Panc1 (cell line): ENCODE measurements around the gene ABCA8.

ENCODE experiments used
- TCF7L2 ChIP-seq: IDR thresholded peaks from 2 replicates; pipeline ENCODE4 v1.6.1; 2011; ENCODE audit warnings: mild to moderate bottlenecking, low read depth, low read length, inconsistent platforms
- TF ChIP-seq, protein P1 (sequence below): fragments of 450-650 bp; IDR thresholded peaks from 2 replicates; pipeline ENCODE4 v1.5.1; 2017; ENCODE audit warnings: mild to moderate bottlenecking

DNA sequence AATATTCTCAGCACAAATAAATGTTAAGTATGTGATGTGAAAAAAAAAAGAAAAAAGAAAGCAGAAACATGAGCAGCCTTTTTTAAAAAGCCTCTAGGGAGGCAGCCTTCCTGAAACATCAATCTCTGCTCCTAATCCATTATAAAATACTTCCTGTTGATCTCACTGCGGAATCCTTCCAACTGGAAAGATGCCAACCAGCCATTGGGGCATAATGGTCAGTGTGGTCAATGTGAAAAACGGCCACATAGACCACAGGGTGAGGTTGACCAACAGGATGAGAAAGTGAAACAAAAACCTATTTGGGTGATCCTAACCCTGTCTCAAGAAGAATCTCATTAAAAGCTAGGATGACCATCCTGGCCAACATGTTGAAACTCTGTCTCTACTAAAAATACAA is 26.1 kb upstream of the ABCA8 start:
- no peak for TF ChIP-seq TCF7L2
- TF ChIP-seq, protein P1, sequence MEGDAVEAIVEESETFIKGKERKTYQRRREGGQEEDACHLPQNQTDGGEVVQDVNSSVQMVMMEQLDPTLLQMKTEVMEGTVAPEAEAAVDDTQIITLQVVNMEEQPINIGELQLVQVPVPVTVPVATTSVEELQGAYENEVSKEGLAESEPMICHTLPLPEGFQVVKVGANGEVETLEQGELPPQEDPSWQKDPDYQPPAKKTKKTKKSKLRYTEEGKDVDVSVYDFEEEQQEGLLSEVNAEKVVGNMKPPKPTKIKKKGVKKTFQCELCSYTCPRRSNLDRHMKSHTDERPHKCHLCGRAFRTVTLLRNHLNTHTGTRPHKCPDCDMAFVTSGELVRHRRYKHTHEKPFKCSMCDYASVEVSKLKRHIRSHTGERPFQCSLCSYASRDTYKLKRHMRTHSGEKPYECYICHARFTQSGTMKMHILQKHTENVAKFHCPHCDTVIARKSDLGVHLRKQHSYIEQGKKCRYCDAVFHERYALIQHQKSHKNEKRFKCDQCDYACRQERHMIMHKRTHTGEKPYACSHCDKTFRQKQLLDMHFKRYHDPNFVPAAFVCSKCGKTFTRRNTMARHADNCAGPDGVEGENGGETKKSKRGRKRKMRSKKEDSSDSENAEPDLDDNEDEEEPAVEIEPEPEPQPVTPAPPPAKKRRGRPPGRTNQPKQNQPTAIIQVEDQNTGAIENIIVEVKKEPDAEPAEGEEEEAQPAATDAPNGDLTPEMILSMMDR = no peak
